H1 (cell line): Measurements from ENCODE around the gene MARK3. TPM values are rescaled to one million over a fixed set of nuclear protein-coding genes. Genes with fewer than 3 reads are reported as not detected.

Source experiments
- CTCF ChIA-PET: fragments of 300-600 bp; sonication (Branson Sonifier 250); formaldehyde crosslinking; loops from one replicate; lab custom pipeline; 2021; ENCODE audit not compliant: partially characterized antibody; lab: Charles Lee
- POLR2A ChIA-PET: fragments of 300-600 bp; sonication (Branson Sonifier 250); formaldehyde crosslinking; loops from one replicate; lab custom pipeline; 2021; ENCODE audit warnings: inconsistent platforms; ENCODE audit not compliant: partially characterized antibody; lab: Charles Lee
- DNase-seq, 2 experiments: peaks; one replicate each; pipeline versions ENCODE4 v3.0.0 to v3.0.0-alpha.2; 2010 to 2022; ENCODE audit warnings: low spot score in 2 of 2, low read depth in 1 of 2, mixed read lengths in 1 of 2
- FAIRE-seq: peaks from 2 replicates; lab custom pipeline; 2011; peaks lifted over from hg19 to GRCh38; lab: Jason Lieb, UNC
- H2AFZ ChIP-seq: 2 replicates; pipeline ENCODE4 v1.8.1; 2012; ENCODE audit warnings: low read length, inconsistent platforms
- H2AK5ac ChIP-seq: 2 replicates; pipeline ENCODE4 v1.6.1; 2013; ENCODE audit warnings: low read depth, low read length
- H2BK120ac ChIP-seq: replicated peaks from 2 replicates; pipeline ENCODE3; 2013; ENCODE audit warnings: low read depth, low read length, inconsistent platforms
- H2BK12ac ChIP-seq: 2 replicates; pipeline ENCODE4 v1.6.1; 2013; ENCODE audit warnings: low read depth, low read length
- H2BK15ac ChIP-seq: 2 replicates; pipeline ENCODE4 v1.6.1; 2013; ENCODE audit warnings: low read length
- H2BK20ac ChIP-seq: 2 replicates; pipeline ENCODE4 v1.6.1; 2013; ENCODE audit warnings: low read length
- H2BK5ac ChIP-seq: 2 replicates; pipeline ENCODE4 v1.6.1; 2013; ENCODE audit warnings: low read depth, low read length
- H3K14ac ChIP-seq: 2 replicates; pipeline ENCODE4 v1.6.1; 2013; ENCODE audit warnings: inconsistent platforms; ENCODE audit not compliant: insufficient read length
- H3K18ac ChIP-seq: 2 replicates; pipeline ENCODE4 v1.6.1; 2013; ENCODE audit warnings: low read length; ENCODE audit errors: extremely low read depth
- H3K23ac ChIP-seq: 2 replicates; pipeline ENCODE4 v1.6.1; 2013; ENCODE audit warnings: inconsistent platforms; ENCODE audit not compliant: insufficient read length
- H3K23me2 ChIP-seq: 2 replicates; pipeline ENCODE4 v1.6.1; 2013; ENCODE audit warnings: low read depth, low read length
- H3K27ac ChIP-seq: 2 replicates; pipeline ENCODE4 v1.6.1; 2011; ENCODE audit warnings: low read depth, low read length, inconsistent platforms
- H3K27me3 ChIP-seq, 4 experiments: replicated peaks in 1 of 4; 1 replicate in 1 of 4; 2 replicates in 3 of 4; pipeline versions ENCODE4 v1.6.1 to v1.8.1; 2011 to 2013; ENCODE audit warnings: low read length in 3 of 4, mild to moderate bottlenecking in 3 of 4, inconsistent platforms in 2 of 4, mixed read lengths in 2 of 4, moderate library complexity in 1 of 4; ENCODE audit not compliant: control insufficient read depth in 3 of 4, insufficient read depth in 3 of 4; ENCODE audit errors: extremely low read depth in 1 of 4
- H3K36me3 ChIP-seq, 4 experiments: 2 replicates each; pipeline versions ENCODE4 v1.6.1 to v1.8.1; 2011 to 2013; ENCODE audit warnings: mild to moderate bottlenecking in 4 of 4, low read length in 3 of 4, moderate library complexity in 2 of 4, control low read depth in 1 of 4, inconsistent platforms in 1 of 4; ENCODE audit not compliant: insufficient read depth in 4 of 4, control insufficient read depth in 2 of 4
- H3K4ac ChIP-seq: replicated peaks from 2 replicates; pipeline ENCODE3; 2013; ENCODE audit warnings: low read length, low read depth, mixed read lengths, inconsistent platforms; ENCODE audit not compliant: insufficient read length
- H3K4me1 ChIP-seq, 4 experiments: replicated peaks in 1 of 4; 1 replicate in 1 of 4; 2 replicates in 3 of 4; pipeline versions ENCODE4 v1.6.1 to v1.8.1; 2011 to 2013; ENCODE audit warnings: low read length in 3 of 4, inconsistent platforms in 2 of 4, mixed read lengths in 1 of 4; ENCODE audit not compliant: insufficient read depth in 4 of 4, control insufficient read depth in 3 of 4
- H3K4me2 ChIP-seq, 2 experiments: 2 replicates each; pipeline versions ENCODE4 v1.6.1 to v1.8.1; 2011 to 2013; ENCODE audit warnings: low read depth in 2 of 2, low read length in 2 of 2, control low read depth in 1 of 2, inconsistent platforms in 1 of 2, mild to moderate bottlenecking in 1 of 2; ENCODE audit not compliant: insufficient read depth in 1 of 2
- H3K4me3 ChIP-seq, 4 experiments: fragments of 200-600, 300-600 bp in 1 of 4; sonication (generic), shearing (Covaris generic), sonication (Bioruptor Twin) in 1 of 4; 2 replicates each; pipeline versions ENCODE4 v1.5.1 to v1.8.1; 2011 to 2016; ENCODE audit warnings: low read length in 4 of 4, low read depth in 3 of 4, control low read depth in 2 of 4, inconsistent platforms in 2 of 4, mild to moderate bottlenecking in 2 of 4, mixed read lengths in 1 of 4, moderate library complexity in 1 of 4; ENCODE audit not compliant: insufficient read depth in 2 of 4; ENCODE audit errors: extremely low read depth in 1 of 4
- H3K56ac ChIP-seq: replicated peaks from 2 replicates; pipeline ENCODE3; 2013; ENCODE audit warnings: low read depth, mild to moderate bottlenecking, mixed read lengths, low read length, inconsistent platforms; ENCODE audit not compliant: insufficient read length
- H3K79me1 ChIP-seq: 2 replicates; pipeline ENCODE4 v1.6.1; 2013; ENCODE audit warnings: low read depth, low read length, control low read depth
- H3K79me2 ChIP-seq, 2 experiments: 2 replicates each; pipeline versions ENCODE4 v1.6.1 to v1.8.1; 2012 to 2013; ENCODE audit warnings: low read length in 2 of 2, mild to moderate bottlenecking in 2 of 2, inconsistent platforms in 1 of 2; ENCODE audit not compliant: insufficient read depth in 2 of 2, control insufficient read depth in 1 of 2
- H3K9ac ChIP-seq, 4 experiments: replicated peaks in 1 of 4; 1 replicate in 1 of 4; 2 replicates in 3 of 4; pipeline versions ENCODE4 v1.6.1 to v1.8.1; 2011 to 2013; ENCODE audit warnings: low read depth in 3 of 4, low read length in 3 of 4, control low read depth in 2 of 4, mild to moderate bottlenecking in 2 of 4, moderate library complexity in 2 of 4, inconsistent platforms in 1 of 4; ENCODE audit errors: extremely low read depth in 1 of 4
- H3K9me3 ChIP-seq, 2 experiments: 2 replicates each; pipeline versions ENCODE4 v1.6.1 to v1.8.1; 2012 to 2013; ENCODE audit warnings: mild to moderate bottlenecking in 2 of 2, moderate library complexity in 2 of 2, control low read depth in 1 of 2, inconsistent platforms in 1 of 2, low read depth in 1 of 2, low read length in 1 of 2, mixed read lengths in 1 of 2; ENCODE audit not compliant: insufficient read depth in 2 of 2
- H4K20me1 ChIP-seq, 2 experiments: replicated peaks in 1 of 2; 2 replicates each; pipeline versions ENCODE3 to v1.8.1; 2011 to 2013; ENCODE audit warnings: inconsistent platforms in 2 of 2, low read length in 2 of 2, mild to moderate bottlenecking in 1 of 2; ENCODE audit not compliant: insufficient read depth in 2 of 2, control insufficient read depth in 1 of 2
- H4K5ac ChIP-seq: 2 replicates; pipeline ENCODE4 v1.6.1; 2013; ENCODE audit warnings: low read length, low read depth, mixed read lengths, inconsistent platforms; ENCODE audit not compliant: insufficient read length
- H4K8ac ChIP-seq: 2 replicates; pipeline ENCODE4 v1.8.0; 2013; ENCODE audit warnings: mild to moderate bottlenecking, moderate library complexity, low read length, inconsistent platforms; ENCODE audit not compliant: insufficient read depth; ENCODE audit errors: extremely low read depth
- H4K91ac ChIP-seq: replicated peaks from 2 replicates; pipeline ENCODE3; 2013; ENCODE audit warnings: low read length, mixed read lengths, inconsistent platforms; ENCODE audit not compliant: insufficient read length
- CBX5 ChIP-seq: fragments of 300-800, 300-1000 bp; sonication (generic); IDR thresholded peaks from 2 replicates; pipeline ENCODE4 v1.7.1; 2016; ENCODE audit warnings: antibody characterized with exemption, low read length, low read depth
- KDM5A ChIP-seq: fragments of 200-600 bp; IDR thresholded peaks from 2 replicates; pipeline ENCODE4 v1.7.1; 2012; ENCODE audit warnings: mild to moderate bottlenecking, low read length, inconsistent platforms, mixed read lengths
- RXRA ChIP-seq: IDR thresholded peaks from 2 replicates; pipeline ENCODE4 v1.6.1; 2011; ENCODE audit warnings: low read depth, mild to moderate bottlenecking, low read length, moderate library complexity; ENCODE audit not compliant: insufficient read depth
- SUZ12 ChIP-seq: fragments of 200-600 bp; sonication (generic); IDR thresholded peaks from 2 replicates; pipeline ENCODE4 v1.6.1; 2012; ENCODE audit warnings: mild to moderate bottlenecking, inconsistent platforms, low read length, moderate library complexity, mixed read lengths
- YY1 ChIP-seq: IDR thresholded peaks from 2 replicates; pipeline ENCODE4 v1.6.1; 2011; ENCODE audit warnings: low read depth, mild to moderate bottlenecking, low read length
- WGBS, 2 experiments: shearing (Covaris generic) in 1 of 2; methylation state at CpG; one replicate each; pipeline versions ENCODE4 v1.1.6 to v1.1.7; 2013 to 2015; ENCODE audit warnings: low lambda C conversion rate in 2 of 2, mixed read lengths in 2 of 2, inconsistent platforms in 1 of 2, low coverage in 1 of 2, missing lambda C conversion rate in 1 of 2; ENCODE audit not compliant: insufficient replicate concordance in 2 of 2, insufficient coverage in 1 of 2, insufficient read length in 1 of 2; ENCODE audit errors: extremely low coverage in 1 of 2, missing lambda C conversion rate in 1 of 2; 5-methylcytosine and 5-hydroxymethylcytosine counted together
- polyA plus RNA-seq, 7 experiments: library from polyadenylated mRNA; depleted of rRNA in 3 of 7; stranded (reverse) in 5 of 7; unstranded in 2 of 7; fragments of >200 nt in 5 of 7; fragments of 200-250 nt in 2 of 7; gene quantifications; 1 replicate in 5 of 7; 2 replicates in 1 of 7; 4 replicates in 1 of 7; pipeline versions ENCODE4 v1.2.1 to v1.2.3, GENCODE V29; 2011 to 2013; ENCODE audit warnings: missing spikeins in 2 of 7, mixed read lengths in 2 of 7
- total RNA-seq: library from RNA; stranded (reverse); fragmentation: NEBNext Ultra II Directional; extraction: Animal tissue kit (Norgen Biotek cat#: 25700); gene quantifications from 2 replicates; pipeline ENCODE4 v1.2.1, GENCODE V29; 2021

Gene MARK3
- total and polyA plus RNA-seq, 2 of the 8 experiments (the other 6 are each of a cell fraction or from before 2014, with no cell fraction given): 39.4 to 76.9 TPM

GRCh38 chr14:103476631-103477030, 91.4 kb downstream of the MARK3 start:
- no peak overlapping the region for H2BK15ac ChIP-seq
- H3K27me3 ChIP-seq: no peaks in the 10 kb centered on the region
- H3K18ac ChIP-seq: no peak overlapping the region
- H3K14ac ChIP-seq: no peak overlapping the region
- no peak overlapping the region for H2BK120ac ChIP-seq
- CTCF ChIA-PET: no interaction called here
- POLR2A ChIA-PET: interaction anchor here (0.7 to 1.9 kb wide), 3 partner anchors 12 to 139 kb away, joined by 3 to 5 read pairs (median 4); no protein-coding TSS in a partner anchor
- H2BK20ac ChIP-seq: no peak overlapping the region
- H3K4ac ChIP-seq: no peak overlapping the region
- H3K27ac ChIP-seq: no peak overlapping the region
- no peak overlapping the region for H2AFZ ChIP-seq
- H4K8ac ChIP-seq: no peak overlapping the region
- no peak overlapping the region for H3K4me2 ChIP-seq
- H3K4me1 ChIP-seq: no peaks in the 10 kb centered on the region
- H3K9me3 ChIP-seq: no peaks in the 10 kb centered on the region
- no peak overlapping the region for H3K4me3 ChIP-seq
- H3K23me2 ChIP-seq: no peaks in the 10 kb centered on the region
- no peaks in the 10 kb centered on the region for H3K79me2 ChIP-seq
- H3K36me3 ChIP-seq: peaks cover 10 to 38% (median 29%) of the 10 kb centered on the region in 4 experiments; a peak in 7 of 8 replicates
- H2BK5ac ChIP-seq: no peak overlapping the region
- no peak overlapping the region for H3K23ac ChIP-seq
- H4K91ac ChIP-seq: no peak overlapping the region
- peaks cover 0 to 1% of the 10 kb centered on the region in 2 experiments for H4K20me1 ChIP-seq
- H2AK5ac ChIP-seq: no peak overlapping the region
- DNase-seq (no peak), FAIRE-seq (no peak)
- H4K5ac ChIP-seq: no peak overlapping the region
- H2BK12ac ChIP-seq: no peak overlapping the region
- H3K79me1 ChIP-seq: no peaks in the 10 kb centered on the region; the same call in 1 of the 2 replicates
- no peak overlapping the region for H3K56ac ChIP-seq
- H3K9ac ChIP-seq: no peak overlapping the region
- 87% methylated on average over 5 of the region's 5 CpGs; no CpG with 5 or more reads in 1 of the 2 experiments for WGBS, 2 experiments
- TF ChIP-seq RXRA: no peak
- TF ChIP-seq SUZ12: no peak
- no peak for TF ChIP-seq YY1
- no peak for TF ChIP-seq KDM5A
- TF ChIP-seq CBX5: no peak
